Glutamatergic neuron (in vitro differentiated cells): ENCODE data around the gene NEUROD1. TPM values are rescaled to one million over a fixed set of nuclear protein-coding genes. Genes with fewer than 3 reads are reported as not detected.

Experiments used
- DNase-seq: peaks from one replicate; pipeline ENCODE4 v3.0.0; 2022
- H3K27ac Mint-ChIP-seq: one replicate; pipeline ENCODE4 v1.8.0; 2020; ENCODE audit warnings: mild to moderate bottlenecking, mixed read lengths, inconsistent platforms; ENCODE audit not compliant: unreplicated experiment
- H3K27me3 Mint-ChIP-seq: one replicate; pipeline ENCODE4 v1.8.0; 2020; ENCODE audit warnings: mild to moderate bottlenecking, moderate library complexity, mixed read lengths, inconsistent platforms; ENCODE audit not compliant: unreplicated experiment
- H3K36me3 Mint-ChIP-seq: one replicate; pipeline ENCODE4 v1.8.0; 2020; ENCODE audit warnings: mild to moderate bottlenecking, mixed read lengths, inconsistent platforms; ENCODE audit not compliant: unreplicated experiment
- H3K4me1 Mint-ChIP-seq: one replicate; pipeline ENCODE4 v1.8.0; 2020; ENCODE audit warnings: mild to moderate bottlenecking, low read depth, mixed read lengths, inconsistent platforms; ENCODE audit not compliant: unreplicated experiment
- H3K4me3 Mint-ChIP-seq: one replicate; pipeline ENCODE4 v1.8.0; 2020; ENCODE audit warnings: mild to moderate bottlenecking, mixed read lengths, inconsistent platforms; ENCODE audit not compliant: unreplicated experiment
- H3K9me3 Mint-ChIP-seq: one replicate; pipeline ENCODE4 v1.8.0; 2020; ENCODE audit warnings: mild to moderate bottlenecking, moderate library complexity, mixed read lengths, inconsistent platforms; ENCODE audit not compliant: unreplicated experiment
- total RNA-seq: library from RNA; stranded (reverse); fragmentation: NEBNext Ultra II Directional; extraction: Animal tissue kit (Norgen Biotek cat#: 25700); gene quantifications from one replicate; pipeline ENCODE4 v1.2.1, GENCODE V29; 2021; ENCODE audit not compliant: unreplicated experiment
- TF ChIP-seq, protein P1 (sequence below): fragments of 200-600 bp; sonication (generic); IDR thresholded peaks from one replicate; pipeline ENCODE4 v1.5.0; 2021; ENCODE audit not compliant: partially characterized antibody, unreplicated experiment

The NEUROD1 gene
- total RNA-seq, 1 donor from 2014 or later = 65.5 TPM

GRCh38 chr2:181626671-181627070 is 53.6 kb downstream of the NEUROD1 start:
- H3K36me3 Mint-ChIP-seq = peaks cover 7% of the 10 kb centered on the region
- no peak overlapping the region for H3K27ac Mint-ChIP-seq
- TF ChIP-seq, protein P1, sequence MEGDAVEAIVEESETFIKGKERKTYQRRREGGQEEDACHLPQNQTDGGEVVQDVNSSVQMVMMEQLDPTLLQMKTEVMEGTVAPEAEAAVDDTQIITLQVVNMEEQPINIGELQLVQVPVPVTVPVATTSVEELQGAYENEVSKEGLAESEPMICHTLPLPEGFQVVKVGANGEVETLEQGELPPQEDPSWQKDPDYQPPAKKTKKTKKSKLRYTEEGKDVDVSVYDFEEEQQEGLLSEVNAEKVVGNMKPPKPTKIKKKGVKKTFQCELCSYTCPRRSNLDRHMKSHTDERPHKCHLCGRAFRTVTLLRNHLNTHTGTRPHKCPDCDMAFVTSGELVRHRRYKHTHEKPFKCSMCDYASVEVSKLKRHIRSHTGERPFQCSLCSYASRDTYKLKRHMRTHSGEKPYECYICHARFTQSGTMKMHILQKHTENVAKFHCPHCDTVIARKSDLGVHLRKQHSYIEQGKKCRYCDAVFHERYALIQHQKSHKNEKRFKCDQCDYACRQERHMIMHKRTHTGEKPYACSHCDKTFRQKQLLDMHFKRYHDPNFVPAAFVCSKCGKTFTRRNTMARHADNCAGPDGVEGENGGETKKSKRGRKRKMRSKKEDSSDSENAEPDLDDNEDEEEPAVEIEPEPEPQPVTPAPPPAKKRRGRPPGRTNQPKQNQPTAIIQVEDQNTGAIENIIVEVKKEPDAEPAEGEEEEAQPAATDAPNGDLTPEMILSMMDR = no peak
- no peaks in the 10 kb centered on the region for H3K9me3 Mint-ChIP-seq
- H3K4me3 Mint-ChIP-seq = no peak overlapping the region
- no peaks in the 10 kb centered on the region for H3K27me3 Mint-ChIP-seq
- DNase-seq = no peak
- peaks cover 11% of the 10 kb centered on the region for H3K4me1 Mint-ChIP-seq

Other genes with a start within 250 kb of the NEUROD1 start
- 5.4 TPM for gene ITGA4, start 223.1 kb downstream of the NEUROD1 start, total RNA-seq
- gene CERKL, start 23.4 kb downstream of the NEUROD1 start, total RNA-seq = 5.7 TPM
- 32.8 TPM for gene ITPRID2, start 211.2 kb upstream of the NEUROD1 start, total RNA-seq